SU-DHL-6 (cell line): ENCODE results near the gene MGAT4A.

ENCODE experiments used
- CTCF ChIP-seq: fragments of 200-600 bp; sonication (generic); IDR thresholded peaks from one replicate; pipeline ENCODE4 v1.5.1; 2017; ENCODE audit warnings: antibody characterized with exemption, mild to moderate bottlenecking, low read length, moderate library complexity; ENCODE audit not compliant: insufficient read depth, poor library complexity, severe bottlenecking
- EZH2phosphoT487 ChIP-seq: fragments of 200-600 bp; sonication (generic), shearing (Covaris generic); conservative IDR thresholded peaks from 2 replicates; pipeline ENCODE4 v1.6.1; 2018; ENCODE audit warnings: mild to moderate bottlenecking, antibody characterized with exemption, low read length, moderate library complexity, mixed read lengths

GRCh38 chr2:98692090-98693054 lies 38.6 kb downstream of the MGAT4A start:
- TF ChIP-seq CTCF (no peak), EZH2phosphoT487 (no peak)
